ENCODE results near the gene SCLY.
"Not testable (repeated sequence)": the region's sequence is repeated elsewhere in the genome, so short reads cannot be mapped to it uniquely, and the experiment has no call there.

Gene SCLY, protein sequence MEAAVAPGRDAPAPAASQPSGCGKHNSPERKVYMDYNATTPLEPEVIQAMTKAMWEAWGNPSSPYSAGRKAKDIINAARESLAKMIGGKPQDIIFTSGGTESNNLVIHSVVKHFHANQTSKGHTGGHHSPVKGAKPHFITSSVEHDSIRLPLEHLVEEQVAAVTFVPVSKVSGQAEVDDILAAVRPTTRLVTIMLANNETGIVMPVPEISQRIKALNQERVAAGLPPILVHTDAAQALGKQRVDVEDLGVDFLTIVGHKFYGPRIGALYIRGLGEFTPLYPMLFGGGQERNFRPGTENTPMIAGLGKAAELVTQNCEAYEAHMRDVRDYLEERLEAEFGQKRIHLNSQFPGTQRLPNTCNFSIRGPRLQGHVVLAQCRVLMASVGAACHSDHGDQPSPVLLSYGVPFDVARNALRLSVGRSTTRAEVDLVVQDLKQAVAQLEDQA

DNA sequence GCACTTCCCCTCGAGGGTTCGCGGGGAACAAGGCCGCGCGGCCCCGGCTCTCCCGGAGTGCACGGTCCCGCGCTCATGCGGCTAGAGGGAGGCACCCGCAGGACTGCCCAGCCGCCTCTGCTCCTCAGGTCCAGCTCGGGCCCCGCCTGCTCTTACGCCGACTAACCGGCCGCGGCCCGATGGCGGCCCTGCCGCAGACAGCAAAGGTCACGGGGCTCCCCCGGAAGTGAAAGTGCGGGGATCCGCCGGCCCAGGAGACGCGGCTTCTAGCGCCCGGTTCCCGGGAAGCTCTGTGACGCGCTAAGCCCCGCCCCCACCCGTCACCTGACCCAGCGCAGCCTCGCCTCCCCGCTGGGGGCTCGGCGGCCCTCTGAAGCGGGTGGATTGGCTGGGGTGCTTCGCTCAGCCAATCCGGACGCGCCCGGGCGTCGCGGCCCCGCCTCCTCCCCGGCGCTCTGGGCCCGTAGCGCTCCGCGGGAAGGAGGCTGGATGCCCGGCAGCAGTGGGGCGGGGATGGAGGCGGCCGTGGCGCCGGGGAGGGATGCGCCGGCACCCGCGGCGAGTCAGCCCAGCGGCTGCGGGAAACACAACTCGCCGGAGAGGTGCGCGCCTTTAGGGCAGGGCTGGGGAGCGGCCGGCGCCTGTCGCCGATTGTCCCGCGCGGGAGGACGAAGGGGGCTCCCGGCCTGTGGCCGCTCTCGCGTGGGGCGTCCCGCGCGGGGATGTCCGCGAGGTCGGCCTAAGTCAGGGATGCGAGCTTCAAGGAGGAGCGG, at the start of gene SCLY:
Gene SCLY (plus strand): TSS at position 460 of the 773 bp plus-strand sequence. CDS start 54 bp downstream, at position 514.
- peak; percentile 95 for DNase-seq (ENCODE audit: low read depth, low spot score)

DNA sequence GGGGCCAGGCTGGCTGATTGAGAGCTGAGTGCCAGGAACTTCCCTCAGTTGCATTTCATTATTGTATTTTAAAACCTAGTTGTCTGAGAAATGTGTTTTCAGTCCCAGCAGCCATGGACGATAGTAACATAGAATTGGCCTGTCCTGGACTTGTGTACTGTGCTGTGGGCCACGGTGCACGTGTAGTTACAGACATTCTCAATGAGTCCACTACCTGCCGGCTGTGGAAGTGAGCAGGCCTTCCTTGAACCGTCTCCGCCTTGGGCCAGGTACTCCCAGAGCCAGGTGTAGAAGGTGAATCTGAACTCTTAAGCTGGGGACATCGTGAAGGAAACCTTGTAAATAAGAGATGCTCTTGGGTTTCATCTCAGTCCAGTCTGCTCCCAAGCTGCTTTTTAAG, 47.0 kb upstream of the SCLY start:
- DNase-seq (ENCODE audit: low read depth, low spot score), result no peak

DNA sequence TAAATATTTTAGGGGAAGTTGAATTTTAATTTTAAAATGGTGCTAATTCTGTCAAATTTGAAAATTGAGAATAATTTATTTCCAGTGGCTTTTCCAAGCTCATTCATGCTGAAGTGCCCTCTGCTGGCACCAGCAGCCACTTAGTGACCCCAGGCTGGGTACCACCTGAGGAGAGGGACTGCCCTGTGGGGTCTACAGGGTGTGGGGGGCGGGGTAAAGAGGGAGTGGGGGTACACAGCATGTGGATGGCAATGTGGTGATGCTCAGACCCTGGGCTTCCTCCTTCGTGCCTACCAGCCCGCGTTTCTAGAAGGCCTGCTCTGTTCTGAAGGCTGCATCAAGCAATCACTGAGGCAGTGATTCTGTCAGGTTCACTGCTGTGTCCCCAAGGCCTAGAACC, 45.1 kb upstream of the SCLY start:
- no peak for DNase-seq (ENCODE audit: low read depth, low spot score)

DNA sequence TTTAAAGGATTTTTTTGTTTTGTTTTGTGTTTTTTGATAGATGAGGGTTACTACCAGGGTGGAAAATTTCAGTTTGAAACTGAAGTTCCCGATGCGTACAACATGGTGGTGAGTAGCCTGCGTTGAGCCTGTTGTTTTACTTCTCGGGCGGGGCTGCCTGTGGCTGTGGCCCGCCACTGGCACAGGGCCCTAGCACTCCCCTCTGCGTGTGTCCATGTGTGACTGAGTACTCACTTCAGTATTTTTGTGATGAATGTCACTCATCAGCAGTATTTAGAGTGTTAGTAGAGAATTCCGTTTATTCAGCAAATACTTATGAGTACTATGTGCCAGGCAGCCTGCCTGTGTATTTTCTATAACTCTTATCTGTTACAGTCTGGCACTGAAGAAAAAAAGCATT, 44.3 kb upstream of the SCLY start:
- no peak for DNase-seq (ENCODE audit: low read depth, low spot score)

DNA sequence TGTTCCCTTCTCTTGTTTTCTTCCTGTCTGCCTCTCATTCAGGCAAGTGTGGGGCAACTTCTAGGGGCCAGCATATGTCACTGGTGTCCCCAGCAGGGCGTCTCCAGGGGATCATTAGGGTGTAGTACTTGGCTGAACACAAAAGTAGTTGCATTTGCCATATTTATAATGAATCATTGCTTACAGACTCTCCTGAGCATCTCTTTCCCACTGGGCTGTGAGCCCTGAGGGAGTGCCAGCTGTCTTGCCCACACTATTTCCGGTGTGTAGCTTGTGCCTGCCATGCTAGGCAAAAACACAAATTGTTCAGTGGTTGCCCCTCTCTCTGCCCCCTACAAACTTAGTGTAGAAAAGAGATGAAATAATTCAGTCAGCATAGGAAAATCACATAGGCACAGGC, 40.8 kb upstream of the SCLY start:
- no peak for DNase-seq (ENCODE audit: low read depth, low spot score)

DNA sequence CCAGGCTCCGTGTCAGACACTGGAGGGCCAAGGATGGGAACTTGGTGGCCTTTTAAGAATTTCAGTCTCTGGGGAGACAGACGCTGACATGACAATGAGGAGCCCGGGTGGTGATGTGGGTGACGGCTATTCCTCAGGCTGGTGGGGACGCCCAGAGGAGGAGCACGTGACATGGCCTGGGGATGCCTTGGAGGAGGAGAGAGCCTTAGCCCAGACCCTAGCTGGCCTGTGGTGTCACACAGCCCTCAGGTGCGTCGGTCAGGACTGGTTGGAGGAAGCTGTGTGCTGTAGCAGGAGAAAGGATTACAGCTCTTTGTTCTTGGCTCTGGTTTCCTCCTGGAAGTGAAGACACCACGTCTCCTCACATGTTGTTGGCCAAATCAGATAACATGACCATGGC, 40.0 kb upstream of the SCLY start:
- DNase-seq (ENCODE audit: low read depth, low spot score), result no peak

DNA sequence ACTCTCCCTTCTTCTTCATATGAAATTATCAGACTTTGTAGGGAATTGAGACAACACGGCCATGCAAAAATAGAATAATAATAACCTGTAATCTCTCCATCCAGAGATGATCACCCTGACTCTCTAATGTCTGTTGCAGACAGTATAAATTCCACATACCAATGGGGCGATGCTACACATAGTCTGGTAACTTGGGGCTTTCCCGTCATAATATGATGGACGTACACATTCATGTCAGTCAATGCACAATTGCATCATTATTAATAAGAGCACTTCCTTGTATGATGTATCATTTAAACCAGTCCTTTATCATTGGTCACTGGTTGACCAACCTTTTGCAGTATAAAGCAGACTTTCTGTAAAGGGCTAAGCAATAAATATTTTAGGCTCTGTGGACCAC, 39.5 kb upstream of the SCLY start:
- DNase-seq (ENCODE audit: low read depth, low spot score), result no peak

DNA sequence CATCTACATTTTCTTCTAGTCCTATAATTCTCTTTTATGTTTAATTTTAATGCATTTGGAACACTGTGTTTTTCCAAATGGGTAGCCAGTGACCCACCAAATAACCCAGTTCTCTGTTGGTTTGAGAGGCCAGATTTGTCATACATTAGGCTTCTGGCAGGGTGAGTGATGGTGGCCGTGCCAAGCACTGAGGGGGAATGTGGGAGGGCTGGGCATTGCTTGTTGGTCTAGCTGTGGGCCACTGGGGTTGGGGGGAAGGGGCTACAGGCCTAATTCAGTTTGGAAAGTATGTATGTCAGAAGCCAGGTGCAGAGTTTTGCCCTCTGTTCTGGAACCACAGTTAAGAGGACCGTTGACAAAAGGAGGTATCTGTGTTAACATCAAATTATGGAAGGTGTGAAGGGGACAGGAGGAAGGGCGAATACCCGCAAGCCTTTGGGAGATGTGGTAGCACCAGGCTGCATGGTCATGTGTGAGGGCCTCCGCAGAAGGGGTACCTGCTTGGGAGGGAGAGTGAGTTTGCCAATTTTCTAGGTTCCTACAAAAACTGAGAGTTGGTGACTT, 38.1 kb upstream of the SCLY start:
- DNase-seq (ENCODE audit: low read depth, low spot score), result no peak

DNA sequence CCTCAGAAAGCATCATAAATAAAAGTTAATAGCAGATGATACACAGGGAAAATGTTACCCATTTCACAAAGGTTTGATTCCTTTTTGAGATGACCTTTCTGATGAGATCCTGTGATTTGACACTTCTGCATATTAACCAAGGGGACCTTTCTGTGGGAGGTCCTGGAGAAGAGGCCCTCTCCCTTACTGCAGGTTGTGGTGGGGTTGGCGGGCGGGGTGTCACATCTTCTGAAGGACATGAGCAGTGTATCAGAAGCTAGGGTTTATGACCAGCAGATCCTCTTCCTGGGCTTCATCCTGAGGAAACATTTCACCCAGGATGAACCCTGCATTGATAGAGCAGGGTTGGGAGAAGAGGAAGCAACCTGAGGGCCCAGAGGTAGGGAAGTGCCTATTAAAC, 37.2 kb upstream of the SCLY start:
- no peak for DNase-seq (ENCODE audit: low read depth, low spot score)

DNA sequence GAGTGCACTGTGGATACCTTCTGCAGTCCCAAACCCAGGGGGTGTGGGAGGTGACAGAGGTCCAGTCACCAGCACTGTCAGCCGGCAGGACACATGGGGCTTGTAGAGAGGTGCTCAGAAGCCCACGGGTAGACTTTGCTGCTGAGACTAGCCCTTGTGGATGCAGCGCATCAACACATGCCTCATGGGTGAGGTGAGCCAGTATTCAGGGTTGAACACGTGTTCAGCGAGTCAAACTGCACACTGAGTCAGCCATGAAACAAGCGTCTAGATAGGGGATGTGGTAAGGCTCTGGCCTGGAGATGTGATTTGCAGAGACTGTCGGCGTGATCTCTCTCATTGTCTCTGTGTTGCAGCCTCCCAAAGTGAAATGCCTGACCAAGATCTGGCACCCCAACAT, 35.8 kb upstream of the SCLY start:
- DNase-seq (ENCODE audit: low read depth, low spot score), result no peak

DNA sequence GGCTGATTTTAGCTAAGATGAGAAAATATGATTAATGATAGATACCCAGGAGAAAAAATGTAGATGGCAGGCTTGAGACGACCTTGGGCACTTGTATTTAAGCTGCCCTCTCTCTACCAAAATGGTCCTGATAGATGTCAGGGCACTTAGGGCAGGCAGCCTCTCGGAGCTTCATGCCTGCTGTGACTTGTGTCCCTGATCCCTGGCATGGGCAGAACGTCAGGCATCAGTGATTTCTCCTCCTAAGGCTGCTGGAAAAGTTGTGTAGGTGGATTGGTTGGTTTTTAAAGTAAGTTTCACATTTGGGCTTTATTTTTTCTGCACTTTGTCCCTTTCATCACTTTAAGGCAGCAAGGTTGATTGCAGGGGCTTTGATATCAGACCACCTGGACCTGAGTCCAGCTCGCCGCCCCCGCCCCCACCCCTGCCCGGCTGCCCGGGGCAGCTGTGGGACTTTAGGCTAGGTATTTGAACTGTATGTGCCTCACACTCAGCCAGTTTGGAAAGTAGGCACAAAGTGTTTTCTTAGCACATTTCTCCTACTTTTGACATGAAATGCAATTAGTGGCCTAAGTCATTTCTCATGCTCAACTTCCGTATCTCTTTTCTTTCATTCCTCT, 35.0 kb upstream of the SCLY start:
- DNase-seq (ENCODE audit: low read depth, low spot score), result no peak

DNA sequence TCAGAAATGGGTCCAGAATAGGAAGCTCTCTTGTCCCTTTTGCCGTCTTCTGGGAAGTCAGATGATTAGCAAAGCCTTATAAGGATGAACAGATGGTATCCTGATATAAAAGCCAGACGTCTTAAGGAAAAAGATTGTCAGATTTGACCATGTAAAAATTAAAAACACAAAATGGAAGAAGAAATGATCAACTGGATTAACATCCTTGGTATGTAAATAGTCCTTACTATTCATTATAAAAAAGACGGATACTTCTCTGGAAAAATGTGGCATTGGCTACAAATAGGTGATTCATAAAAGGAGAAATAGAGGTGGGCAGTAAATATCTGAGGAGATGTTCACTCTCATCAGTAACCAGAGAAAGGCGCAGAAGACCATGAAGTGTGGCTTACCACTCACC, 33.7 kb upstream of the SCLY start:
- no peak for DNase-seq (ENCODE audit: low read depth, low spot score)

DNA sequence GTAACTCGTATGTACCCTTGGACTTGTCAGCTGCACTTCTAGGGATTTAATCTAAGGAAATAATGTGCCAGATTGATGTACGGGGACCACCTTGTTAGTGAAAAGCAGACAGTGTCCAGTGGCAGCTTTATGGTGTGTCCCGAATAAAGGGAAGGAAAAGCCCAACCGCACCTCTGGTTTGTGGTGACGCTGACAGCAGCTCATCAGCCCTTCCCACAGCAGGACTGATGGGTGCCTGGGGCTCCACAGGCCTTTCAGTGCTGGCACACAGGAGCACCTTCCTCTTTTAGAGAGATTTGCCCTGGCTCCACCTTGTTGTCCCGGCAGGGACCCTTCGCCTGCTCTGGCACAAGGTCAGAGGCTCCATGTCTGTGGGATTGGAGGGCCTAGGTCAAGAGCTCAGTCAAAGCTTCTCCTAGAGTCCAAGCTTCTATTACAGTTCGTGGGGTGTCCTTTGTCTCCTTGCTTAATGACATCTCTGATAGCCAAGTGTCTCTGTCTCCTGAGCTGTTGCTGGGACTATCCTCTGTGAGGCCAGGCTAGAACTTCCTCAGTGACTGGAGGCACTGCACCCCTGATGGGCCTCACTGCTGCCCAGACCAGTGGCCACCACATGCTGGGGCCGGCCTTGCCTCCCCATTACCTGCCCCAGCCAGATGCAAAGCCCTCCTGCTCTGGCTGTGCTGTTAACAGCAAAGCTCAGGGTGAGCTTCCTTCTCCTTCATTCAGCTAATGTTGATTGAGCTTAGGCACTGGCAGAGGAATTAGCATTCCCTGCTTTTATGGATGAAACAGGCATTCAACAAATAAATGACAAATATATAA, 33.0 kb upstream of the SCLY start:
- DNase-seq (ENCODE audit: low read depth, low spot score), result no peak

DNA sequence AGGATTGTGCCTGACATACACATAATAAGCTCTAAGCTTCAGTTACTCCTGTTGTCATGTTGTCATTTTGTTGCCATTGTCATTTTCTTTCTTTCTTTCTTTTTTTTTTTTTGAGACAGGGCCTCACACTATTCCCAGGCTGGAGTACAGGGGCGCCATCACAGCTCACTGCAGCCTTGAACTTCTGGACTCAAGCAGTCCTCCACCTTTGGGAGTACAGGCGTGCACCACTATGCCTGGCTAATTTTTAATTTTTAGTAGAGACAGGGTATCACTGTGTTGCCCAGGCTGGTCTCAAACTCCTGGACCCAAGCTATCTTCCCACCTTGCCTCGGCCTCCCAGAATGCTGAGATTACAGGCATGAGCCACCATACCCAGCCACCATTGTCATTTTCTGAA, 30.9 kb upstream of the SCLY start:
- DNase-seq (ENCODE audit: low read depth, low spot score), result no peak

DNA sequence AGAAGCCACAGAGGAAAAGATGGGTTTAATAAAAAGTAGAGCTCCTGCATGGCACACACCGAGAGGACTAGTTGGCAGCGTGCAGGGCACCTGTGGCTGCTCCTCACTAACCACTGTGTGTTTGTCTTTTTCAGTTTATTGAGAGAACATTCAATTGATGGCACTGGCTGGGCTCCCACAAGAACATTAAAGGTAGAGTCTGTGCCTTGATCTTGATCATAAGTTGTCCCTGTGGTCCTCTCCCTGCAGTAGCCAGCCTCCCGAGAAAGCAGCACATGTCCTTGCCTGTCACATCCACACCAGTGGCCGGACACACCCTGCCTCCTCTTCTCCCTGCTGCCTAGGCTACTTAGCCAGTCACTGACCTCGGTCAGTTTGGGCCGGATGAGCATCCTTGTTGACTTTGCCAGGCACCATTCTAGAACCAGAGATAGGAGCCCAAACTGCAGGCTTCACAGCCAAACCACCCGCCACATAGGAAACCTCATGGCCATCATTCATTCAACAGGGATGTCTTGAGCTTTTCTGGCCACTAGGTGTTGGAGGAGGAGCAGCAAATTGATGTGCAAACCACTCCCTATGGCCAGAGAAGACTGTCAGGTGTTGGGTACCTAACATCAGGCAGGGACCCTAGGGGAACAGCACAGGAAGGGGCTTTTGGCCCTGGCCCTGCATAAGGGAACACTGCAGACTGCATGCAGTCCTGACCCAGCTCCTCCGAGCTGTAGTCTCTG, 30.2 kb upstream of the SCLY start:
- no peak for DNase-seq (ENCODE audit: low read depth, low spot score)

DNA sequence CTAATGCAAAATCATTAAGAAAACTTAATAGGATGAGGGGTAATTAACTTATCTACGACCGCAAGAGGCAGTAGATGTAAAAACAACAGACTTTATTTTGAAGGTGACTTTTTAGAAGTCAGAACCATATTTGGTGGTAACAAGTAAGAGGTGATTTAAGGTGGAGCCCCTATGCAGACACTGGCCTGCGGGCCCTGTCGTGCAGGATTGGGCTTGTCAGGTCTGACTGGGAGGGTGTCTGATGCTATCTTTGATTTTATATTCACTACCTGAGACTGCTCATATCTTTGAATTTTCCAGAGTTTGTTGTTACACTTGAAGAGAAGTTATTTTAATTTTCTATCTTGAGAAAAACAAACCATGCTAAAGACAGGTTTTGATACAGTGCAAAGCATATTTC, 29.1 kb upstream of the SCLY start:
- no peak for DNase-seq (ENCODE audit: low read depth, low spot score)

DNA sequence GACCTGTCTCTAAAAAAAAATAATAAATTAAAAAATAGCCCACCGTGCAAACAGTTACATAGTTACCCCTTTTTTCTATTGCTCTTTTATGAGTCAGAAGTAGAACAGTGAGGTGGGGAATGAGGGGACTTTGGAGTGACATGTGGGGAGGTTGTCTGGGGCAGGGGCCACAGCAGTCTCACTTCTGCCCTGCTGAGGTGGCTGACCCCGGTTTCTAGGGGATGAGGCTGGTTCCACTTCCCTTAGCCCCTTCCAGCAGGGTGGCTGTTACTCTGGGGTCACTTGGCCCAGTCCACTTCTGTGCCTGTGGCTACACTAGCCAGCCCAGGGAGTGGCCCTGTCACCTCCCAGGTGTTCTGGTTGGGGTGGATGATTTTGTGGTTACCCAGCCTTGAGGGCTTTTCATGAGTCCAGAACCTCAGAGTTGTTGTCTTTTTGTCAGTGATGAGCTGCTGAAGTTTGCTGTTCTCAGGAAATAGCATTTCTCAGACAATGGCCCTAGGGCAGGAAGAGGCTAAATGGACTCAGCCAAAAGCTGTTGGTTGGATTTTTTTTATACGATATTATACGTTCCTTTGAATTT, 28.0 kb upstream of the SCLY start:
- DNase-seq (ENCODE audit: low read depth, low spot score), result no peak

DNA sequence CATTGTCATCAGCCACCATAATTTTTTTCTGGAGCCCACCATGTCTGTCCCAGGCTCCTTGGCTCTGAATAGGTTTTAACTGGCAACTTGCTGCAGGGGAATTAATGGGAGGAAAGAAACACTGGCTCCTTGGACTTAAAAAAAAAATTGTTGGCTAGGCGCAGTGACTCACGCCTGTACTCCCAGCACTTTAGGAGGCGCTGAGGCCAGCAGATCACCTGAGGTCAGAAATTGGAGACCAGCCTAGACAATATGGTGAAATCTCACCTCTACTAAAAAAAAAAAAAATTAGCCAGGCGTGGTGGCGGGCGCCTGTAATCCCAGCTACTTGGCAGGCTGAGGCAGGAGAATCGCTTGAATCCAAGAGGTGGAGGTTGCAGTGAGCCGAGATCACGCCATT, 26.8 kb upstream of the SCLY start:
- not testable (repeated sequence) for DNase-seq (ENCODE audit: low read depth, low spot score)

DNA sequence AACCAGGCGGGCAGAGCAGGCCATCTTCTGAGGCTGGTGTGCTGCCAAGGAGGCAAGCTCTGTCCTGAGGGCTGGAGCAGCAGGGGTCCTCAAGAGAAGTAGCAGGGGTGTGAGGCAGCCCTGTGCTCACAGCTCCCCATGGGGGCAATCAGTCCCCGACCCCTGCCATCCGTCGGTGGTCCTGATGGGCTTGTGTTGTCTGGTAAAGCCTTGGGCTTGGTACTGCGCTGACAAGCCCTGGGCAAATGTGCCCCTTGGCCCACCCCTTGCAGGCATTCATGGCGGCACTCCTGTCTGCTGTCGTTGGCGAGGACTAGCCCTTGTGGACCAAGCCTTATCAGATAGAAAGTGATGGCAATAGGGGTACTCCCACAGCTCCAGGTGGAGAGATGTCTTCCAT, 22.6 kb upstream of the SCLY start:
- no peak for DNase-seq (ENCODE audit: low read depth, low spot score)

DNA sequence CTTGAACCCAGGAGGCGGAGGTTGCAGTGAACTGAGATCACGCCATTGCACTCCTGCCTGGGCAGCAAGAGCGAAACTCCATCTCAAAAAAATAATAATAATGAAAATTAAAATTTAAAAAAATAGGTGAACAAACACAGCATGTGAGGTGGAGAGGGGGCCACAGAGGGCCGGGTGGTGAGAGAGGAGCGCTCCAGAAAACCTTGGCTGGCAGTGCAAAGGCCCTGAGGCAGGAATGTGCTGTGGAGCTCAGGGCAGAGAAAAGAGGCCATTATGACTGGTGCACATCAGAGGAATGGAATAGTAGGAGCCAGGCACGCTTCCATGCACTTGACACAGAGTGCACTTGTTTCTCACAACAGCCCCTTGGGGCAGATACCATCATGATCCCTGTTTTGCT, 21.6 kb upstream of the SCLY start:
- no peak for DNase-seq (ENCODE audit: low read depth, low spot score)
